NCI-H524 treated with DMSO at 0.1 percent for 48 hours (cell line): ENCODE data around the gene TRAP1.

Experiments used
- DNase-seq: peaks from one replicate; lab custom pipeline; 2025; lab: John Stamatoyannopoulos, UW

Gene TRAP1

GRCh38 chr16:3651461-3652372 is 65.6 kb downstream of the TRAP1 start:
- DNase-seq, result no peak

- no peak for DNase-seq
These were observed 66.6 kb downstream of the TRAP1 start for GRCh38 chr16:3650631-3651265.

GRCh38 chr16:3646348-3646920 is 70.9 kb downstream of the TRAP1 start:
- DNase-seq, result no peak

- no peak for DNase-seq
These were observed 71.6 kb downstream of the TRAP1 start for GRCh38 chr16:3645504-3646347.

GRCh38 chr16:3645108-3645503 is 72.2 kb downstream of the TRAP1 start:
- DNase-seq, result no peak

- DNase-seq, result no peak
These were observed 74.1 kb downstream of the TRAP1 start for GRCh38 chr16:3643095-3643730.

- DNase-seq, result no peak
These were observed 74.8 kb downstream of the TRAP1 start for GRCh38 chr16:3642397-3643094.

GRCh38 chr16:3641801-3642396 is 75.4 kb downstream of the TRAP1 start:
- no peak for DNase-seq

- DNase-seq, result no peak
These were observed 76.5 kb downstream of the TRAP1 start for GRCh38 chr16:3640632-3641501.

- no peak for DNase-seq
These were observed 77.1 kb downstream of the TRAP1 start for GRCh38 chr16:3640207-3640606.

GRCh38 chr16:3638916-3639644 is 78.2 kb downstream of the TRAP1 start:
- no peak for DNase-seq

GRCh38 chr16:3637371-3637923 is 79.9 kb downstream of the TRAP1 start:
- no peak for DNase-seq

GRCh38 chr16:3625911-3626732 is 91.2 kb downstream of the TRAP1 start:
- no peak for DNase-seq

- no peak for DNase-seq
These were observed 92.0 kb downstream of the TRAP1 start for GRCh38 chr16:3625331-3625730.

GRCh38 chr16:3623642-3624041 is 93.7 kb downstream of the TRAP1 start:
- DNase-seq, result no peak

GRCh38 chr16:3618769-3619141 is 98.6 kb downstream of the TRAP1 start:
- no peak for DNase-seq

GRCh38 chr16:3612510-3613466 is 104.5 kb downstream of the TRAP1 start:
- no peak for DNase-seq
